Measurements from ENCODE around the gene TMEM95.

GRCh38 chr17:7313890-7314718 lies 40.9 kb upstream of the TMEM95 start:
- TF ChIP-seq, protein P1, sequence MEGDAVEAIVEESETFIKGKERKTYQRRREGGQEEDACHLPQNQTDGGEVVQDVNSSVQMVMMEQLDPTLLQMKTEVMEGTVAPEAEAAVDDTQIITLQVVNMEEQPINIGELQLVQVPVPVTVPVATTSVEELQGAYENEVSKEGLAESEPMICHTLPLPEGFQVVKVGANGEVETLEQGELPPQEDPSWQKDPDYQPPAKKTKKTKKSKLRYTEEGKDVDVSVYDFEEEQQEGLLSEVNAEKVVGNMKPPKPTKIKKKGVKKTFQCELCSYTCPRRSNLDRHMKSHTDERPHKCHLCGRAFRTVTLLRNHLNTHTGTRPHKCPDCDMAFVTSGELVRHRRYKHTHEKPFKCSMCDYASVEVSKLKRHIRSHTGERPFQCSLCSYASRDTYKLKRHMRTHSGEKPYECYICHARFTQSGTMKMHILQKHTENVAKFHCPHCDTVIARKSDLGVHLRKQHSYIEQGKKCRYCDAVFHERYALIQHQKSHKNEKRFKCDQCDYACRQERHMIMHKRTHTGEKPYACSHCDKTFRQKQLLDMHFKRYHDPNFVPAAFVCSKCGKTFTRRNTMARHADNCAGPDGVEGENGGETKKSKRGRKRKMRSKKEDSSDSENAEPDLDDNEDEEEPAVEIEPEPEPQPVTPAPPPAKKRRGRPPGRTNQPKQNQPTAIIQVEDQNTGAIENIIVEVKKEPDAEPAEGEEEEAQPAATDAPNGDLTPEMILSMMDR (IDR thresholded peaks at IDR 0.05): no peak
- TF ChIP-seq POLR2AphosphoS5 (IDR thresholded peaks at IDR 0.05): no peak
